Uterus (tissue), 2 donors: ENCODE data around the gene NAV2.

Source experiments
- CTCF ChIP-seq, 4 experiments: fragments of 200-600 bp in 2 of 4; fragments of 450-650 bp in 2 of 4; sonication (generic) in 2 of 4; IDR thresholded peaks; one replicate each; pipeline ENCODE4 v1.5.1; 2016 to 2019; ENCODE audit warnings: antibody characterized with exemption in 4 of 4, mild to moderate bottlenecking in 2 of 4, moderate library complexity in 1 of 4
- POLR2A ChIP-seq, 2 donors: fragments of 450-650 bp; IDR thresholded peaks; one replicate each; pipeline ENCODE4 v1.6.1; 2016; ENCODE audit warnings: antibody characterized with exemption in 2 of 2, mild to moderate bottlenecking in 1 of 2, moderate library complexity in 1 of 2

DNA sequence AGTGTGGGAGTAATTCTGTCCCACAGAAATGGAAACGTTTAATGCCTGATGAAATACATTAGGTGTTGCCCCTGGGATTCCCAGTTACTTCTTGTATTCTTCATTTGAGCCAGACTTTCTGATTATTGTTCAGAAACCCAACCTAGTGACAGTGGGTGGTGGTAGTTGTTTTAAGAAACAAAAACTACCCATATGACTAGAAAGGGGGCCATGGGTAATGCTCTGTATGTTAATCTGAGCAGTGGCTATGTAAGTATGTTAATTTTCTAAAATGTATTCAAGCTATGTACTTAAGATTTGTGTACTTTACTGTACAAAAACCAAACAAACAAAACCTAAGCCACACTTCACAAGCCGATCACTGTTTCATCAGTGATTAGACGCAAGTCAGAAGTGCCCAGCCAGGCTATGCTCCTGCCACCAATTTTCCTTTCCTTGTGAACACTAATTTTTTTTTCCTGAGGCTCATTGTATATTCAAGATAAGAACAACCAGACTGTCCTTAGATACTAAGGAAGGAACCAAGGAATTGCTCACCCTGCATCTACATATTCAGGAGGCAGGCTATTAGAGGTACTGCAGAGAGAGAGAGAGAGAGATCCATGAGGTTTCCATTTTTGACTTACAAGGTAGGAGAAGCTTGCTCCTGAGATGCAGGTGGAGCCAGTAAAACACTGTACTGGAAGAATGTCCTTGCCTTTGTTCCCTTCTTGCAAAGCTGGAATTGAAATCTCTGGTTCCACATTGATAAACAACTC is 324.9 kb downstream of the NAV2 start:
- TF ChIP-seq CTCF (IDR thresholded peaks at IDR 0.05) (no peak), POLR2A (IDR thresholded peaks at IDR 0.05) (no peak)
